ENCODE measurements around the gene SYCP2L. TPM values are rescaled to one million over a fixed set of nuclear protein-coding genes. Genes with fewer than 3 reads are reported as not detected.
"Not testable (repeated sequence)": the region's sequence is repeated elsewhere in the genome, so short reads cannot be mapped to it uniquely, and the experiment has no call there.

The SYCP2L gene
- polyA plus RNA-seq, 1 of the 3 experiments (the other 2 are of a cell fraction): 0.82 TPM

DNA sequence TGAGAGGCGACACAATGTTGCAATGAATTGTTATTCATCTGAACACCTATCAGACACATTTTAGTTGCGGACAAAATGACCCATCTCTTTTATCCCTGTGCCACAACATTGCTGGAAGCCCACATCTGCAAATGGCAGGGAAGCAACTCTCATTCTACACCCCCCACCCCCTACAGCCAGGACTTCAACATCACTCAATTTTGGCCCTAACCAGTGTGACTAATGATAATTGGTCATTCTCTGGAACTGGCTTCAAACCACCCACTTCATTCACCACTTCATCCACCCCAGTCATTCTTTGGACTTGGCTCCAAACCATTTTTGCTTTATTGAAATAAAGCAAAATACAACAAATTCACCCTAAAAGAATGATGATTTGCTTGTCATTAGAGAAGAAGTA lies 6.5 kb upstream of the SYCP2L start:
- Histone ChIP-seq H3K36me3 (replicated peaks in 1 of 2; ENCODE audit: control insufficient read depth in 1 of 2, insufficient read depth in 2 of 2, low read length in 1 of 2) (no peaks in the 10 kb centered on the region), H3K9me2 (no peaks in the 10 kb centered on the region), H3K4me1 (ENCODE audit: control insufficient read depth in 1 of 2, insufficient read depth in 2 of 2, low read depth in 1 of 2, low read length in 1 of 2) (no peaks in the 10 kb centered on the region), H3F3A (replicated peaks; ENCODE audit: insufficient read depth) (no peaks in the 10 kb centered on the region), H3K27ac (ENCODE audit: low read depth in 2 of 2, low read length in 1 of 2) (no peak overlapping the region), H4K20me1 (ENCODE audit: insufficient read depth) (no peaks in the 10 kb centered on the region), H3K27me3 (ENCODE audit: insufficient read depth) (no peaks in the 10 kb centered on the region; the same call in 1 of the 2 replicates), H2AFZ (ENCODE audit: low read depth) (no peak overlapping the region), H3K9me3 (no peaks in the 10 kb centered on the region), H3K79me2 (ENCODE audit: insufficient read depth) (no peaks in the 10 kb centered on the region), H3K4me3 (ENCODE audit: low read depth in 2 of 2, low read length in 1 of 2) (no peak overlapping the region), H3K9ac (no peak overlapping the region), H3K4me2 (no peak overlapping the region)
- no peak for DNase-seq
- ChIA-PET CTCF (no interaction called here), POLR2A (no interaction called here)
- TF ChIP-seq GATA2 (CRISPR knock-in tag; IDR thresholded peaks at IDR 0.05) (no peak), SIN3A (IDR thresholded peaks at IDR 0.05; ENCODE audit: borderline replicate concordance, low read depth, low read length) (no peak), TAF1 (IDR thresholded peaks at IDR 0.05; ENCODE audit: borderline replicate concordance, low read depth, low read length) (no peak), FOXM1 (IDR thresholded peaks at IDR 0.05; ENCODE audit: low read depth) (no peak), MEF2A (IDR thresholded peaks at IDR 0.05; ENCODE audit: borderline replicate concordance, low read depth) (no peak), POLR2AphosphoS5 (IDR thresholded peaks at IDR 0.05; ENCODE audit: low read depth, low read length) (no peak), TEAD4 (IDR thresholded peaks at IDR 0.05; ENCODE audit: borderline replicate concordance, insufficient read depth) (no peak)
- TF ChIP-seq, protein P1, sequence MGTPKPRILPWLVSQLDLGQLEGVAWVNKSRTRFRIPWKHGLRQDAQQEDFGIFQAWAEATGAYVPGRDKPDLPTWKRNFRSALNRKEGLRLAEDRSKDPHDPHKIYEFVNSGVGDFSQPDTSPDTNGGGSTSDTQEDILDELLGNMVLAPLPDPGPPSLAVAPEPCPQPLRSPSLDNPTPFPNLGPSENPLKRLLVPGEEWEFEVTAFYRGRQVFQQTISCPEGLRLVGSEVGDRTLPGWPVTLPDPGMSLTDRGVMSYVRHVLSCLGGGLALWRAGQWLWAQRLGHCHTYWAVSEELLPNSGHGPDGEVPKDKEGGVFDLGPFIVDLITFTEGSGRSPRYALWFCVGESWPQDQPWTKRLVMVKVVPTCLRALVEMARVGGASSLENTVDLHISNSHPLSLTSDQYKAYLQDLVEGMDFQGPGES (IDR thresholded peaks at IDR 0.05; ENCODE audit: low read depth, low read length): no peak
- 59% methylated on average over 2 of the region's 2 CpGs for WGBS (ENCODE audit: low lambda C conversion rate)

DNA sequence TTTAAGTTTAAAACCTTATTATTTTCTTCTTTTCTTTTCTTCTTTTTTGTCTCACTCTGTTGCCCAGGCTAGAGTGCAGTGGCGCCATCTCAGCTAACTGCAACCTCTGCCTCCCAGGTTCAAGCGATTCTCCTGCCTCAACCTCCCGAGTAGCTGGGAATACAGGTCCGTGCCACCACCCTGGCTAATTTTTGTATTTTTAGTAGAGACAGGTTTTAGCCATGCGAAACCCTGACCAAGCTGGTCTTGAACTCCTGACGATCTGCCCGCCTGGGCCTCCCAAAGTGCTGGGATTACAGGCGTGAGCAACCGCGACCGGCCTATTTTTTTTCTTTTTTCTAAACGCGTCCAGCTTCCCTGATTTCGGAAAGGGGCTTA lies 4.6 kb upstream of the SYCP2L start:
- H3K4me1 ChIP-seq (ENCODE audit: control insufficient read depth in 1 of 2, insufficient read depth in 2 of 2, low read depth in 1 of 2, low read length in 1 of 2); H3K9me2 ChIP-seq; H4K20me1 ChIP-seq (ENCODE audit: insufficient read depth); H3K9me3 ChIP-seq; H3K4me3 ChIP-seq (ENCODE audit: low read depth in 2 of 2, low read length in 1 of 2); POLR2A ChIA-PET; H2AFZ ChIP-seq (ENCODE audit: low read depth); H3K36me3 ChIP-seq (replicated peaks in 1 of 2; ENCODE audit: control insufficient read depth in 1 of 2, insufficient read depth in 2 of 2, low read length in 1 of 2); H3K27me3 ChIP-seq (ENCODE audit: insufficient read depth); H3K27ac ChIP-seq (ENCODE audit: low read depth in 2 of 2, low read length in 1 of 2); CTCF ChIA-PET; H3K4me2 ChIP-seq; DNase-seq; H3F3A ChIP-seq (replicated peaks; ENCODE audit: insufficient read depth); H3K9ac ChIP-seq; H3K79me2 ChIP-seq (ENCODE audit: insufficient read depth): not testable (repeated sequence)
- 81% methylated on average over 14 of the region's 14 CpGs for WGBS (ENCODE audit: low lambda C conversion rate)

DNA sequence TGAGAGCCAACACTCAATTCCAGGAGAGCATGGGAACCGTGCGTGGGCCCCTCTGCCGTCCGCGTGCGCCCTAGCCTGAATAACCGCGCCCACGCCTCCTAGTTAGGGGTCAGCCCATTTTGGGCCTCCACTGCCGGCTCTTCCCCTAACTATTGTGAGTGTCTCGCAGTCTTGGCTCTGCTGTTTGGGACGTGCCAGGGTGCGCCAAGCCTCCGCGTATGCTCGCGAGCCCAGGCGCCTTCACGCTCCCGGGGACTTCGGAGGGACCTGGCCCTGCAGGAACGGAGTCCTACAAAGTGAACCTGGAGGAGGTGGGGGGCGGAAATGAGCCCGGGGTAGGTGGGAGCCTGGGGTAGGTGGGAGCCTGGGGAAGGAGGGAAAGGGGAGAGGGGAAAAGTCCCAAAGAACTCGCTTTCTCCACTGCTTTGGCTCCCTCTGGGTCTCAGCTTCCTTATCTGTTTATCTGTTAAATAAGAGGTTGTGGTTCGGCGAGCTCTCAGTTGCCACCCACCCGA lies 4.1 kb upstream of the SYCP2L start:
- Histone ChIP-seq H3K4me1 (ENCODE audit: control insufficient read depth in 1 of 2, insufficient read depth in 2 of 2, low read depth in 1 of 2, low read length in 1 of 2) (no peaks in the 10 kb centered on the region), H4K20me1 (ENCODE audit: insufficient read depth) (no peaks in the 10 kb centered on the region), H3K4me3 (ENCODE audit: low read depth in 2 of 2, low read length in 1 of 2) (no peak overlapping the region), H3K9me2 (no peaks in the 10 kb centered on the region), H3K27ac (ENCODE audit: low read depth in 2 of 2, low read length in 1 of 2) (no peak overlapping the region), H2AFZ (ENCODE audit: low read depth) (no peak overlapping the region), H3F3A (replicated peaks; ENCODE audit: insufficient read depth) (peaks cover 6% of the 10 kb centered on the region), H3K27me3 (ENCODE audit: insufficient read depth) (peaks cover 6% of the 10 kb centered on the region; the same call in 1 of the 2 replicates), H3K79me2 (ENCODE audit: insufficient read depth) (no peaks in the 10 kb centered on the region), H3K9ac (no peak overlapping the region), H3K4me2 (no peak overlapping the region), H3K36me3 (replicated peaks in 1 of 2; ENCODE audit: control insufficient read depth in 1 of 2, insufficient read depth in 2 of 2, low read length in 1 of 2) (no peaks in the 10 kb centered on the region), H3K9me3 (no peaks in the 10 kb centered on the region)
- POLR2A ChIA-PET: no interaction called here
- CTCF ChIA-PET: no interaction called here
- WGBS (ENCODE audit: low lambda C conversion rate): 71% methylated on average over 28 of the region's 28 CpGs
- DNase-seq: no peak
- TF ChIP-seq GATA2 (CRISPR knock-in tag; IDR thresholded peaks at IDR 0.05) (no peak), POLR2AphosphoS5 (IDR thresholded peaks at IDR 0.05; ENCODE audit: low read depth, low read length) (no peak), RXRA (IDR thresholded peaks at IDR 0.05; ENCODE audit: borderline replicate concordance, low read depth) (no peak), MXI1 (IDR thresholded peaks at IDR 0.05; ENCODE audit: low read depth, low read length) (no peak), TEAD4 (IDR thresholded peaks at IDR 0.05; ENCODE audit: borderline replicate concordance, insufficient read depth) (no peak), GABPA (IDR thresholded peaks at IDR 0.05; ENCODE audit: low read depth) (no peak), RFX5 (IDR thresholded peaks at IDR 0.05; ENCODE audit: low read length) (no peak), SIN3A (IDR thresholded peaks at IDR 0.05; ENCODE audit: borderline replicate concordance, low read depth, low read length) (no peak), TCF12 (IDR thresholded peaks at IDR 0.05) (no peak), JUND (IDR thresholded peaks at IDR 0.05) (no peak), MEF2A (IDR thresholded peaks at IDR 0.05; ENCODE audit: borderline replicate concordance, low read depth) (no peak), RAD21 (IDR thresholded peaks at IDR 0.05; ENCODE audit: low read length) (no peak), EP300 (IDR thresholded peaks at IDR 0.05; ENCODE audit: borderline replicate concordance in 1 of 2, low read depth in 1 of 2, low read length in 1 of 2) (no peak), RCOR1 (IDR thresholded peaks at IDR 0.05; ENCODE audit: low read length) (no peak), CHD2 (IDR thresholded peaks at IDR 0.05; ENCODE audit: low read length, partially characterized antibody) (no peak), SMC3 (IDR thresholded peaks at IDR 0.05; ENCODE audit: low read depth, low read length) (no peak)
- TF ChIP-seq, protein P2, sequence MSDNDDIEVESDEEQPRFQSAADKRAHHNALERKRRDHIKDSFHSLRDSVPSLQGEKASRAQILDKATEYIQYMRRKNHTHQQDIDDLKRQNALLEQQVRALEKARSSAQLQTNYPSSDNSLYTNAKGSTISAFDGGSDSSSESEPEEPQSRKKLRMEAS (IDR thresholded peaks at IDR 0.05; ENCODE audit: low read depth): no peak
- TF ChIP-seq, protein P3, sequence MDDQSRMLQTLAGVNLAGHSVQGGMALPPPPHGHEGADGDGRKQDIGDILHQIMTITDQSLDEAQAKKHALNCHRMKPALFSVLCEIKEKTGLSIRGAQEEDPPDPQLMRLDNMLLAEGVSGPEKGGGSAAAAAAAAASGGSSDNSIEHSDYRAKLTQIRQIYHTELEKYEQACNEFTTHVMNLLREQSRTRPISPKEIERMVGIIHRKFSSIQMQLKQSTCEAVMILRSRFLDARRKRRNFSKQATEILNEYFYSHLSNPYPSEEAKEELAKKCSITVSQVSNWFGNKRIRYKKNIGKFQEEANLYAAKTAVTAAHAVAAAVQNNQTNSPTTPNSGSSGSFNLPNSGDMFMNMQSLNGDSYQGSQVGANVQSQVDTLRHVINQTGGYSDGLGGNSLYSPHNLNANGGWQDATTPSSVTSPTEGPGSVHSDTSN (IDR thresholded peaks at IDR 0.05): no peak
- TF ChIP-seq, protein P4, sequence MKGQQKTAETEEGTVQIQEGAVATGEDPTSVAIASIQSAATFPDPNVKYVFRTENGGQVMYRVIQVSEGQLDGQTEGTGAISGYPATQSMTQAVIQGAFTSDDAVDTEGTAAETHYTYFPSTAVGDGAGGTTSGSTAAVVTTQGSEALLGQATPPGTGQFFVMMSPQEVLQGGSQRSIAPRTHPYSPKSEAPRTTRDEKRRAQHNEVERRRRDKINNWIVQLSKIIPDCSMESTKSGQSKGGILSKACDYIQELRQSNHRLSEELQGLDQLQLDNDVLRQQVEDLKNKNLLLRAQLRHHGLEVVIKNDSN (IDR thresholded peaks at IDR 0.05; ENCODE audit: borderline replicate concordance, low read depth): no peak

Data from SK-N-SH (cell line).